ENCODE results near the gene CAMLG. TPM values are rescaled to one million over a fixed set of nuclear protein-coding genes. Genes with fewer than 3 reads are reported as not detected.

The CAMLG gene
- total RNA-seq, 1 donor from 2014 or later, result 23.9 TPM

GRCh38 chr5:134794819-134795218 lies 56.5 kb downstream of the CAMLG start:
- ChIA-PET POLR2A (no interaction called here), CTCF (no interaction called here)
- Mint-ChIP-seq H3K36me3 (ENCODE audit: low read depth) (peaks cover 83% of the 10 kb centered on the region), H3K4me1 (no peaks in the 10 kb centered on the region), H3K27ac (no peak overlapping the region), H3K9me3 (no peaks in the 10 kb centered on the region), H3K27me3 (no peaks in the 10 kb centered on the region), H3K4me3 (no peak overlapping the region)
- TF ChIP-seq CTCF (IDR thresholded peaks at IDR 0.05), result no peak
- no peak for ATAC-seq (ENCODE audit: low read depth)
- intact Hi-C loops (cut with micrococcal nuclease), result no loop called here
- DNase-seq, result no peak

DNA sequence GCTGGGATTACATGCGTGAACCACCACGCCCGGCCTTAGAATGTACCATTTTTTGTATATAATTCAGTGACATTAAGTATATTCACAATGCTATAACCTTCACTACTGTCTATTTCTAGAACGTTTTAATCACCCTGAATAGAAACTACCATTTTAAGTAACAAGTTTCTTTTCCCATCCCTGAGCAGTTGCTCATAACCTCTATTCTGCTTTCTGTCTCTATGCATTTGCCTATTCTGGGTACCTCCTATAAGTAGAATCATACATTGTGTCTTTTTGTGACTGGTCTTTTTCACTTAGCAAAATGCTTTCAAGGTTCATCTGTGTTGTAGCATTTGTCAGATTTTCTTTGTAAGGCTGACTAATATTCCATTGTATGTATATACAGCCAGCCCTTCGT lies 60.1 kb downstream of the CAMLG start:
- intact Hi-C loops (cut with micrococcal nuclease), result no loop called here
- POLR2A ChIA-PET, result no interaction called here
- CTCF ChIA-PET, result no interaction called here
- DNase-seq, result no peak
- Mint-ChIP-seq H3K4me3 (no peak overlapping the region), H3K27ac (no peak overlapping the region), H3K9me3 (no peaks in the 10 kb centered on the region), H3K4me1 (no peaks in the 10 kb centered on the region), H3K27me3 (no peaks in the 10 kb centered on the region), H3K36me3 (ENCODE audit: low read depth) (peaks cover 80% of the 10 kb centered on the region)
- no peak for TF ChIP-seq CTCF (IDR thresholded peaks at IDR 0.05)
- no peak for ATAC-seq (ENCODE audit: low read depth)

Other genes starting within 250 kb of the CAMLG start
- 218 and 225 TPM in 2 replicates for gene JADE2, start 212.9 kb upstream of the CAMLG start, total RNA-seq
- 22.2 and 31.2 TPM in 2 replicates for gene SAR1B, start 105.7 kb upstream of the CAMLG start, total RNA-seq
- gene SEC24A, start 89.8 kb upstream of the CAMLG start, total RNA-seq, result 13.8 and 15.6 TPM in 2 replicates
- 68.8 and 74.1 TPM in 2 replicates for gene DDX46, start 20.2 kb downstream of the CAMLG start, total RNA-seq
- gene C5orf24, start 107.4 kb downstream of the CAMLG start, total RNA-seq, result 32.0 and 36.1 TPM in 2 replicates
- 26.6 and 30.7 TPM in 2 replicates for gene TXNDC15, start 135.8 kb downstream of the CAMLG start, total RNA-seq
- 8.4 and 11.5 TPM in 2 replicates for gene PCBD2, start 166.6 kb downstream of the CAMLG start, total RNA-seq
- 0.95 and 0.98 TPM in 2 replicates for gene CATSPER3, start 229.4 kb downstream of the CAMLG start, total RNA-seq

All from activated B cell treated with CpG ODN at 0.5 μM for 24 hours (primary cell).